ENCODE results near the gene RXRG. TPM values are rescaled to one million over a fixed set of nuclear protein-coding genes. Genes with fewer than 3 reads are reported as not detected.

The RXRG gene
- polyA plus RNA-seq, 1 of the 3 experiments (the other 2 are of a cell fraction): not detected

DNA sequence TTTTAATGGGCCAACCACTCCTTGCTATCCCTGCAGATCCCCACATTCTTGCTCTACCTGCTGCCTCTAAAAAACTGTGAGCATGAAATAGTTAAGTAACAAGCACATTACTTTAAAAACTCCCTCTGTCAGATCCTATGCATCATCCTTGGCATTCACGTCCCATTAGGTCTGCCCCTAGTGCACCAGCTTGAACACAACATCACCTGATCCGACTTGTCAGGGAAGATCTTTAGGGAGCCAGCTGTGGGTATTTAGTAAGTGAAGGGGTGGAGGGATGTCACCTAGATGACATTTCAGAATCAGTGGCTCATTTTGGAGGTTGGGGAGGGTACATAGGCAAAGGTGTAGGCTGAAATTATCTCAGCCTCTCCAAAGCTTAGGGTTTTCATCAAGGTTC lies 33.5 kb downstream of the RXRG start:
- Histone ChIP-seq H3K9me3 (no peaks in the 10 kb centered on the region), H3K27ac (ENCODE audit: low read depth in 2 of 2, low read length in 1 of 2) (no peak overlapping the region), H3K4me1 (ENCODE audit: control insufficient read depth in 1 of 2, insufficient read depth in 2 of 2, low read depth in 1 of 2, low read length in 1 of 2) (no peaks in the 10 kb centered on the region), H3F3A (replicated peaks; ENCODE audit: insufficient read depth) (no peaks in the 10 kb centered on the region), H4K20me1 (ENCODE audit: insufficient read depth) (no peaks in the 10 kb centered on the region), H3K4me2 (no peak overlapping the region), H3K79me2 (ENCODE audit: insufficient read depth) (no peaks in the 10 kb centered on the region), H3K9me2 (no peaks in the 10 kb centered on the region), H3K4me3 (ENCODE audit: low read depth in 2 of 2, low read length in 1 of 2) (no peak overlapping the region), H3K9ac (no peak overlapping the region), H3K36me3 (replicated peaks in 1 of 2; ENCODE audit: control insufficient read depth in 1 of 2, insufficient read depth in 2 of 2, low read length in 1 of 2) (no peaks in the 10 kb centered on the region), H3K27me3 (ENCODE audit: insufficient read depth) (peaks cover 18% of the 10 kb centered on the region; the same call in 1 of the 2 replicates), H2AFZ (ENCODE audit: low read depth) (no peak overlapping the region)
- no peak for TF ChIP-seq POLR2AphosphoS5 (IDR thresholded peaks at IDR 0.05; ENCODE audit: low read depth, low read length)
- TF ChIP-seq RXRA (IDR thresholded peaks at IDR 0.05; ENCODE audit: borderline replicate concordance, low read depth): no peak
- TF ChIP-seq, protein P1, sequence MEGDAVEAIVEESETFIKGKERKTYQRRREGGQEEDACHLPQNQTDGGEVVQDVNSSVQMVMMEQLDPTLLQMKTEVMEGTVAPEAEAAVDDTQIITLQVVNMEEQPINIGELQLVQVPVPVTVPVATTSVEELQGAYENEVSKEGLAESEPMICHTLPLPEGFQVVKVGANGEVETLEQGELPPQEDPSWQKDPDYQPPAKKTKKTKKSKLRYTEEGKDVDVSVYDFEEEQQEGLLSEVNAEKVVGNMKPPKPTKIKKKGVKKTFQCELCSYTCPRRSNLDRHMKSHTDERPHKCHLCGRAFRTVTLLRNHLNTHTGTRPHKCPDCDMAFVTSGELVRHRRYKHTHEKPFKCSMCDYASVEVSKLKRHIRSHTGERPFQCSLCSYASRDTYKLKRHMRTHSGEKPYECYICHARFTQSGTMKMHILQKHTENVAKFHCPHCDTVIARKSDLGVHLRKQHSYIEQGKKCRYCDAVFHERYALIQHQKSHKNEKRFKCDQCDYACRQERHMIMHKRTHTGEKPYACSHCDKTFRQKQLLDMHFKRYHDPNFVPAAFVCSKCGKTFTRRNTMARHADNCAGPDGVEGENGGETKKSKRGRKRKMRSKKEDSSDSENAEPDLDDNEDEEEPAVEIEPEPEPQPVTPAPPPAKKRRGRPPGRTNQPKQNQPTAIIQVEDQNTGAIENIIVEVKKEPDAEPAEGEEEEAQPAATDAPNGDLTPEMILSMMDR (IDR thresholded peaks at IDR 0.05): no peak
- TF ChIP-seq, protein P2, sequence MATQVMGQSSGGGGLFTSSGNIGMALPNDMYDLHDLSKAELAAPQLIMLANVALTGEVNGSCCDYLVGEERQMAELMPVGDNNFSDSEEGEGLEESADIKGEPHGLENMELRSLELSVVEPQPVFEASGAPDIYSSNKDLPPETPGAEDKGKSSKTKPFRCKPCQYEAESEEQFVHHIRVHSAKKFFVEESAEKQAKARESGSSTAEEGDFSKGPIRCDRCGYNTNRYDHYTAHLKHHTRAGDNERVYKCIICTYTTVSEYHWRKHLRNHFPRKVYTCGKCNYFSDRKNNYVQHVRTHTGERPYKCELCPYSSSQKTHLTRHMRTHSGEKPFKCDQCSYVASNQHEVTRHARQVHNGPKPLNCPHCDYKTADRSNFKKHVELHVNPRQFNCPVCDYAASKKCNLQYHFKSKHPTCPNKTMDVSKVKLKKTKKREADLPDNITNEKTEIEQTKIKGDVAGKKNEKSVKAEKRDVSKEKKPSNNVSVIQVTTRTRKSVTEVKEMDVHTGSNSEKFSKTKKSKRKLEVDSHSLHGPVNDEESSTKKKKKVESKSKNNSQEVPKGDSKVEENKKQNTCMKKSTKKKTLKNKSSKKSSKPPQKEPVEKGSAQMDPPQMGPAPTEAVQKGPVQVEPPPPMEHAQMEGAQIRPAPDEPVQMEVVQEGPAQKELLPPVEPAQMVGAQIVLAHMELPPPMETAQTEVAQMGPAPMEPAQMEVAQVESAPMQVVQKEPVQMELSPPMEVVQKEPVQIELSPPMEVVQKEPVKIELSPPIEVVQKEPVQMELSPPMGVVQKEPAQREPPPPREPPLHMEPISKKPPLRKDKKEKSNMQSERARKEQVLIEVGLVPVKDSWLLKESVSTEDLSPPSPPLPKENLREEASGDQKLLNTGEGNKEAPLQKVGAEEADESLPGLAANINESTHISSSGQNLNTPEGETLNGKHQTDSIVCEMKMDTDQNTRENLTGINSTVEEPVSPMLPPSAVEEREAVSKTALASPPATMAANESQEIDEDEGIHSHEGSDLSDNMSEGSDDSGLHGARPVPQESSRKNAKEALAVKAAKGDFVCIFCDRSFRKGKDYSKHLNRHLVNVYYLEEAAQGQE (IDR thresholded peaks at IDR 0.05; ENCODE audit: low read depth, low read length): no peak
- CTCF ChIA-PET: interaction anchor here (0.9 to 5.2 kb wide), 3 partner anchors 17 to 181 kb away, joined by 3 to 20 read pairs (median 3); no protein-coding TSS in a partner anchor
- 2% methylated on average over 2 of the region's 2 CpGs for WGBS (ENCODE audit: low lambda C conversion rate)
- POLR2A ChIA-PET: no interaction called here
- DNase-seq: no peak

DNA sequence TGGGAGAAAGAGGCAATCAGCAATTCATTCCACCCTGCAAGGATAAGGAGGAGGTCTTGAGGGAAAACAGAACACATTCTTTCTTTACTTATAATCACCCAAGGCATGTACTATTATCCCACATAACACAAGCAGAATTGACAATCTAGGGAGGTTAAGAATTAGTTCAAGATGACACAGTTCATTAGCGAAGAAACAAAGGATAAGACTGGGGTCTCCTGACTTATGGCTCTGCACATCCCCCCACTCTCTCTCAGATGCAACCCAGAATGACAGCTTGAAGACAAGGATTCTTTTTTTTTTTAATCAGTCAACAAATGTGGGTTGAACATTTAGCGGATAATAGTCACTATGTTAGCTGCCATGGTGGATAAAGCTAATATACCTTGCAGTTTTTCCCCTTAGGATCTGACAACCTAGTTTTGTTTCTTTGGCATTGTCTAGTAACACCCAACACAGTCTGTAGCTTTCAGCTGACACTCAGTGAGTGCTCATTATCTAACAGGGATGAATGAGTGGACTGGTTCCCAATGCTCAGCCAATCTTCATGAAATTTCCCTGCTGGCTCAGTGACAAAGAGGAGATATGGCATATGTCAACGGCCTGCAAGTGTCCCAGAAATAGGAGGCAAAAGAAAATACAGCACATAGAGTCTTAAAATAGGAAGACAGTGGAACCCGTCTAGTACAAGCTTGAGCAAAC lies 35.1 kb downstream of the RXRG start:
- Histone ChIP-seq H3K9me2 (no peaks in the 10 kb centered on the region), H3K4me1 (ENCODE audit: control insufficient read depth in 1 of 2, insufficient read depth in 2 of 2, low read depth in 1 of 2, low read length in 1 of 2) (no peaks in the 10 kb centered on the region), H4K20me1 (ENCODE audit: insufficient read depth) (no peaks in the 10 kb centered on the region), H2AFZ (ENCODE audit: low read depth) (no peak overlapping the region), H3F3A (replicated peaks; ENCODE audit: insufficient read depth) (no peaks in the 10 kb centered on the region), H3K79me2 (ENCODE audit: insufficient read depth) (no peaks in the 10 kb centered on the region), H3K27me3 (ENCODE audit: insufficient read depth) (peaks cover 11% of the 10 kb centered on the region; the same call in 1 of the 2 replicates), H3K36me3 (replicated peaks in 1 of 2; ENCODE audit: control insufficient read depth in 1 of 2, insufficient read depth in 2 of 2, low read length in 1 of 2) (no peaks in the 10 kb centered on the region), H3K4me3 (ENCODE audit: low read depth in 2 of 2, low read length in 1 of 2) (no peak overlapping the region), H3K9me3 (no peaks in the 10 kb centered on the region), H3K9ac (no peak overlapping the region), H3K4me2 (no peak overlapping the region), H3K27ac (ENCODE audit: low read depth in 2 of 2, low read length in 1 of 2) (no peak overlapping the region)
- CTCF ChIA-PET: interaction anchor here (1.5 to 5.2 kb wide), 3 partner anchors 17 to 183 kb away, joined by 6 to 20 read pairs (median 16); no protein-coding TSS in a partner anchor
- 35% methylated on average over 4 of the region's 4 CpGs for whole genome bisulfite sequencing (ENCODE audit: low lambda C conversion rate)
- POLR2A ChIA-PET: no interaction called here
- DNase-seq: no peak
- TF ChIP-seq, protein P3, sequence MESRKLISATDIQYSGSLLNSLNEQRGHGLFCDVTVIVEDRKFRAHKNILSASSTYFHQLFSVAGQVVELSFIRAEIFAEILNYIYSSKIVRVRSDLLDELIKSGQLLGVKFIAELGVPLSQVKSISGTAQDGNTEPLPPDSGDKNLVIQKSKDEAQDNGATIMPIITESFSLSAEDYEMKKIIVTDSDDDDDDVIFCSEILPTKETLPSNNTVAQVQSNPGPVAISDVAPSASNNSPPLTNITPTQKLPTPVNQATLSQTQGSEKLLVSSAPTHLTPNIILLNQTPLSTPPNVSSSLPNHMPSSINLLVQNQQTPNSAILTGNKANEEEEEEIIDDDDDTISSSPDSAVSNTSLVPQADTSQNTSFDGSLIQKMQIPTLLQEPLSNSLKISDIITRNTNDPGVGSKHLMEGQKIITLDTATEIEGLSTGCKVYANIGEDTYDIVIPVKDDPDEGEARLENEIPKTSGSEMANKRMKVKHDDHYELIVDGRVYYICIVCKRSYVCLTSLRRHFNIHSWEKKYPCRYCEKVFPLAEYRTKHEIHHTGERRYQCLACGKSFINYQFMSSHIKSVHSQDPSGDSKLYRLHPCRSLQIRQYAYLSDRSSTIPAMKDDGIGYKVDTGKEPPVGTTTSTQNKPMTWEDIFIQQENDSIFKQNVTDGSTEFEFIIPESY (IDR thresholded peaks at IDR 0.05; ENCODE audit: borderline replicate concordance, low read depth): no peak
- TF ChIP-seq, protein P4, sequence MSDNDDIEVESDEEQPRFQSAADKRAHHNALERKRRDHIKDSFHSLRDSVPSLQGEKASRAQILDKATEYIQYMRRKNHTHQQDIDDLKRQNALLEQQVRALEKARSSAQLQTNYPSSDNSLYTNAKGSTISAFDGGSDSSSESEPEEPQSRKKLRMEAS (IDR thresholded peaks at IDR 0.05; ENCODE audit: low read depth): no peak
- TF ChIP-seq FOXM1 (IDR thresholded peaks at IDR 0.05; ENCODE audit: low read depth) (no peak), JUND (IDR thresholded peaks at IDR 0.05) (no peak), TAF1 (IDR thresholded peaks at IDR 0.05; ENCODE audit: borderline replicate concordance, low read depth, low read length) (no peak), FOSL2 (IDR thresholded peaks at IDR 0.05; ENCODE audit: borderline replicate concordance, low read depth) (no peak)
- TF ChIP-seq, protein P5, sequence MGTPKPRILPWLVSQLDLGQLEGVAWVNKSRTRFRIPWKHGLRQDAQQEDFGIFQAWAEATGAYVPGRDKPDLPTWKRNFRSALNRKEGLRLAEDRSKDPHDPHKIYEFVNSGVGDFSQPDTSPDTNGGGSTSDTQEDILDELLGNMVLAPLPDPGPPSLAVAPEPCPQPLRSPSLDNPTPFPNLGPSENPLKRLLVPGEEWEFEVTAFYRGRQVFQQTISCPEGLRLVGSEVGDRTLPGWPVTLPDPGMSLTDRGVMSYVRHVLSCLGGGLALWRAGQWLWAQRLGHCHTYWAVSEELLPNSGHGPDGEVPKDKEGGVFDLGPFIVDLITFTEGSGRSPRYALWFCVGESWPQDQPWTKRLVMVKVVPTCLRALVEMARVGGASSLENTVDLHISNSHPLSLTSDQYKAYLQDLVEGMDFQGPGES (IDR thresholded peaks at IDR 0.05; ENCODE audit: low read depth, low read length): no peak
- TF ChIP-seq, protein P6, sequence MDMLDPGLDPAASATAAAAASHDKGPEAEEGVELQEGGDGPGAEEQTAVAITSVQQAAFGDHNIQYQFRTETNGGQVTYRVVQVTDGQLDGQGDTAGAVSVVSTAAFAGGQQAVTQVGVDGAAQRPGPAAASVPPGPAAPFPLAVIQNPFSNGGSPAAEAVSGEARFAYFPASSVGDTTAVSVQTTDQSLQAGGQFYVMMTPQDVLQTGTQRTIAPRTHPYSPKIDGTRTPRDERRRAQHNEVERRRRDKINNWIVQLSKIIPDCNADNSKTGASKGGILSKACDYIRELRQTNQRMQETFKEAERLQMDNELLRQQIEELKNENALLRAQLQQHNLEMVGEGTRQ (IDR thresholded peaks at IDR 0.05; ENCODE audit: borderline replicate concordance, low read depth, low read length): no peak
